ENCODE measurements around the gene SLC35F1. TPM values are rescaled to one million over a fixed set of nuclear protein-coding genes. Genes with fewer than 3 reads are reported as not detected.

SLC35F1 gene
- total RNA-seq, 2 donors from 2014 or later: under 0.01 to 0.78 TPM

DNA sequence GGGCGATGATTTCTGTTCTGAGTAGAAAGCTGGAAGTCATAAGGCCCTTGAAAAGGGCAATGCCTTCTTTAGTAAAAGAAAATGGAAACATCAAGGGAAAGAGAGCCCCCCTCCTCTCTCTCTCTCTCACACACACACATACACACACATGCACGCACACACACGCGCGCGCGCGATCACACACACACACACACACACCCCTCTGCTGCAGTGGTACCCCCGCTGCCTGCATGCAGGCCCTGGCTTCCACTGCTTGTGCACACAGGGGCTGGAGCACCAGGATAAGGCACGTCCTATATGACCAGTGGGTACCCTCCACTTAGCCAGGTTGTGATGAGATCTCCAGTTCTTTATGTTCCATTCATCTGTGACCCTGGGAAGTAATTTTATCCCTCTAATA lies 300.9 kb downstream of the SLC35F1 start:
- DNase-seq: no peak
- no peak overlapping the region for H3K27ac ChIP-seq
- 84 to 94% methylated on average over 10 of the region's 10 CpGs for WGBS, 2 donors
- ATAC-seq: no peak
- H3K4me1 ChIP-seq: no peaks in the 10 kb centered on the region
- intact Hi-C loops (cut with DNase I): no loop called here
- H3K27me3 ChIP-seq: no peaks in the 10 kb centered on the region
- H3K4me3 ChIP-seq: no peak overlapping the region
- TF ChIP-seq, protein P1, sequence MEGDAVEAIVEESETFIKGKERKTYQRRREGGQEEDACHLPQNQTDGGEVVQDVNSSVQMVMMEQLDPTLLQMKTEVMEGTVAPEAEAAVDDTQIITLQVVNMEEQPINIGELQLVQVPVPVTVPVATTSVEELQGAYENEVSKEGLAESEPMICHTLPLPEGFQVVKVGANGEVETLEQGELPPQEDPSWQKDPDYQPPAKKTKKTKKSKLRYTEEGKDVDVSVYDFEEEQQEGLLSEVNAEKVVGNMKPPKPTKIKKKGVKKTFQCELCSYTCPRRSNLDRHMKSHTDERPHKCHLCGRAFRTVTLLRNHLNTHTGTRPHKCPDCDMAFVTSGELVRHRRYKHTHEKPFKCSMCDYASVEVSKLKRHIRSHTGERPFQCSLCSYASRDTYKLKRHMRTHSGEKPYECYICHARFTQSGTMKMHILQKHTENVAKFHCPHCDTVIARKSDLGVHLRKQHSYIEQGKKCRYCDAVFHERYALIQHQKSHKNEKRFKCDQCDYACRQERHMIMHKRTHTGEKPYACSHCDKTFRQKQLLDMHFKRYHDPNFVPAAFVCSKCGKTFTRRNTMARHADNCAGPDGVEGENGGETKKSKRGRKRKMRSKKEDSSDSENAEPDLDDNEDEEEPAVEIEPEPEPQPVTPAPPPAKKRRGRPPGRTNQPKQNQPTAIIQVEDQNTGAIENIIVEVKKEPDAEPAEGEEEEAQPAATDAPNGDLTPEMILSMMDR (IDR thresholded peaks at IDR 0.05): no peak
- TF ChIP-seq POLR2A (IDR thresholded peaks at IDR 0.05): no peak
- H3K9me3 ChIP-seq: no peaks in the 10 kb centered on the region
- H3K36me3 ChIP-seq (replicated peaks in 1 of 2; ENCODE audit: insufficient read depth in 1 of 2, low read depth in 2 of 2): no peaks in the 10 kb centered on the region

DNA sequence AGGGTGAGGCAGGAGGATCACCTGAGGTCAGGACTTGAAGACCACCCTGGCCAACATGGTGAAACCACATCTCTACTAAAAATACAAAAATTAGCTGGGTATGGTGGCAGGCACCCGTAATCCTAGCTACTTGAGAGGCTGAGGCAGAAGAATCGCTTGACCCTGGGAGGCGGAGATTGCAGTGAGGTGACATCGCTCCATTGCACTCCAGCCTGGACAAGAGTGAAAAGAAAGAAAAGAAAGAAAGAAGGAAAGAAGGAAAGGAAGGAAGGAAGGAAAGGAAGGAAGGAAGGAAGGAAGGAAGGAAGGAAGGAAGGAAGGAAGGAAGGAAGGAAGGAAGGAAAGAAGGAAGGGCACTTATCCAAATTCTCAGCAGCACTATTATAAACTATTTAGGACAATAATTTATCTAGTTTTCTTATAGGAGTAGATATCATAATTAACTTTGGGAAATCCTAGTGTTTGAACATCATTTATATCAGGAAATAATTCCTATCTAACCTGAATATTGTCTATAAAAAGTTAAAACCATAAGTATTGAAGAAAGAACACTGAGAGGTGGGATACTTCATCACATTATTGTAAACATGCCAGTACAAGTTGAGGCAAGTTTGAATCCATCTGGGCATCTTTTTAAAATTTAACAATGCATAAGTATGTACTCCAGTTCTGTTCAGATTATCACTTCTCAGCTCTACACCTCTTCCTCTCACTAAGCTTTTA lies 305.5 kb downstream of the SLC35F1 start:
- Histone ChIP-seq H3K4me1 (no peaks in the 10 kb centered on the region), H3K27ac (no peak overlapping the region), H3K36me3 (replicated peaks in 1 of 2; ENCODE audit: insufficient read depth in 1 of 2, low read depth in 2 of 2) (no peaks in the 10 kb centered on the region), H3K27me3 (no peaks in the 10 kb centered on the region), H3K4me3 (no peak overlapping the region), H3K9me3 (no peaks in the 10 kb centered on the region)
- no peak for TF ChIP-seq POLR2A (IDR thresholded peaks at IDR 0.05)
- TF ChIP-seq, protein P1 (IDR thresholded peaks at IDR 0.05): no peak
- 94 to 98% methylated on average over 4 of the region's 4 CpGs for WGBS, 2 donors
- DNase-seq (no peak), ATAC-seq (no peak)
- intact Hi-C loops (cut with DNase I): no loop called here

- H3K27ac ChIP-seq: no peak overlapping the region
- H3K4me3 ChIP-seq: no peak overlapping the region
- no peaks in the 10 kb centered on the region for H3K4me1 ChIP-seq
- intact Hi-C loops (cut with DNase I): no loop called here
- H3K9me3 ChIP-seq: no peaks in the 10 kb centered on the region
- no peak for TF ChIP-seq POLR2A (IDR thresholded peaks at IDR 0.05)
- TF ChIP-seq, protein P1 (IDR thresholded peaks at IDR 0.05): no peak
- DNase-seq: no peak
- ATAC-seq: no peak
- no peaks in the 10 kb centered on the region for H3K27me3 ChIP-seq
- H3K36me3 ChIP-seq (replicated peaks in 1 of 2; ENCODE audit: insufficient read depth in 1 of 2, low read depth in 2 of 2): no peaks in the 10 kb centered on the region
- WGBS, 2 donors: 66 to 81% methylated on average over 5 of the region's 5 CpGs
Observed at GRCh38 chr6:118215269-118215668, 308.2 kb downstream of the SLC35F1 start.

DNA sequence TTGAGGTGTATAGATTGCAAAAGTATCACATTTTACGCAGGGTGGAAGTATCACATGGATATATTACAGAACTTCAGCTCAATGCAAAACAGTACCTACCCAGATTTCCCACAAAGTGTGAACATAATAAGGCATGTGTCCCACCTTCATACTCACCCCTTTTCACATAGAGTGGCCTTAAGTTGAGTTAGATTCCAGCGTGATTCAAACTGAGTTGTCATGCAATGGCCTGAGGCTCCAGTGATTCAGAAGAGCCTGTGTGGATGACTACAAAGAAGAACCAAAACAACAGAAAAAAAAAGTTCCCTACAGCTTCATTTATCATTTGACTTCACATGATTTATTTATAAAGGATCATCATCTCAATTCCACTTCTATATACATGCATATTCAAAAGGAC lies 309.7 kb downstream of the SLC35F1 start:
- H3K4me1 ChIP-seq: no peaks in the 10 kb centered on the region
- DNase-seq (no peak), ATAC-seq (no peak)
- 86 to 96% methylated on average over 2 of the region's 2 CpGs for WGBS, 2 donors
- intact Hi-C loops (cut with DNase I): no loop called here
- TF ChIP-seq, protein P1 (IDR thresholded peaks at IDR 0.05): no peak
- TF ChIP-seq POLR2A (IDR thresholded peaks at IDR 0.05): no peak
- H3K9me3 ChIP-seq: no peaks in the 10 kb centered on the region
- H3K27ac ChIP-seq: no peak overlapping the region
- no peak overlapping the region for H3K4me3 ChIP-seq
- H3K36me3 ChIP-seq (replicated peaks in 1 of 2; ENCODE audit: insufficient read depth in 1 of 2, low read depth in 2 of 2): no peaks in the 10 kb centered on the region
- no peaks in the 10 kb centered on the region for H3K27me3 ChIP-seq

DNA sequence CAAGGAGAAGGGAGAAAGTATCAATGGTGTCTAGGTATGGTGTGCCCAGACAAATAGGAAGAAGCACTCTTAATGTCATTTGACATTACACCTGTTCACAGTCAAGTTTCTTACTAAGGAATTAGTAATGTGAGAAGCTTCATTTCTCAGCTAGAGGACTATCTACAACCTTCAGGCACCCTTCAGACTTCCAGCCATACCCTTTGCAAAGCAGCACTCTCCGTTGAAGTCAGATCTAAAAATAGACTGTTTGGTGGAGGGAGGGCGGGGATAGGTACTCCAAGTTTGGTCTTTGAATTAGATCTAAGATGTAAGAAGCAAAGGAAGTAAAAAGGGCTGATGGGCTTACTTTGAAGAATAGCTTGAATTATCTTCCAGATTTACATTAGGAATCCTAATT lies 311.1 kb downstream of the SLC35F1 start:
- intact Hi-C loops (cut with DNase I): no loop called here
- Histone ChIP-seq H3K4me1 (no peaks in the 10 kb centered on the region), H3K27ac (no peak overlapping the region), H3K4me3 (no peak overlapping the region), H3K9me3 (no peaks in the 10 kb centered on the region), H3K27me3 (no peaks in the 10 kb centered on the region), H3K36me3 (replicated peaks in 1 of 2; ENCODE audit: insufficient read depth in 1 of 2, low read depth in 2 of 2) (no peaks in the 10 kb centered on the region)
- TF ChIP-seq POLR2A (IDR thresholded peaks at IDR 0.05): no peak
- TF ChIP-seq, protein P1 (IDR thresholded peaks at IDR 0.05): no peak
- WGBS, 2 donors: 60 to 70% methylated on average over 2 of the region's 2 CpGs
- ATAC-seq (no peak), DNase-seq (no peak)
